UCSD-AML1 (cell line): ENCODE measurements around the gene LMCD1.
A peak's percentile ranks its signal among the peaks of the same experiment; 100 is the strongest.

Experiments used
- DNase-seq: peaks from one replicate; lab custom pipeline; 2025; ENCODE audit not compliant: unreplicated experiment; lab: John Stamatoyannopoulos, UW

LMCD1 gene

DNA sequence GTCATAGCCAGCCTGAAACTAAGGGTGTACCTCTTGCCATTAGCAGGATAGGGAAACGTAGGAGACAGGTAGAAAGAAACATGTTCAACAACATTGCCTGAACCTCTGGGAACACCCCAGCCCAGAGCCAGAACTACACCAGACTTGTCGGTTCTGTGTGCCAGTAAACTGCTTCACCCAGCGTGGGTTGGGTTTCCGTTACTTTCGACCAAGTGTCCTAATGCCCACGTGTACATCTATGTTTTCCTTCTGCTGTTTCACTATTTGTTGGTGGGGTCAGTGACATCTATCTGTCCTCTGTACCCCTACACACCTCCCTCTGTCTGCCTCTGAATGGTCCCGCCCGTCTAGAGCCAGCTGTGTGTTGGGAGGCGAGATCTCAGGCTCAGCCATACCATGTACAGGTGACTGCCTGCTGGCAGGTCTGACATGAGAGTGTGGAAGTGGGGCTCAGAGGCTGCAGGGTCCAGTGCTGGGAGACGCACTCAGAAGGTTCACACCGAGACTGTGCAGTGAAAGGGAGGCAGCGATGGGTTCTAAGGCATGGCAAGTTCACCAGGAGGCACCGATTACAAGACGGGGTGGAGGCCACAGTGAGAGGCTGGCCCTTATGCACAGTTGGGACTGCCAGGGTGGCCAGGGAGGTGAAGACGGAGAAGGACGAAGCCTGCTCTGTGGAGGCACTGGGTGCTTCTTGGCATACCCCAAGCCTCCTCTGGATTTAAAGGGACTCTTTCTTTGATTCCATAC lies 106.6 kb downstream of the LMCD1 start:
- DNase-seq, result no peak

DNA sequence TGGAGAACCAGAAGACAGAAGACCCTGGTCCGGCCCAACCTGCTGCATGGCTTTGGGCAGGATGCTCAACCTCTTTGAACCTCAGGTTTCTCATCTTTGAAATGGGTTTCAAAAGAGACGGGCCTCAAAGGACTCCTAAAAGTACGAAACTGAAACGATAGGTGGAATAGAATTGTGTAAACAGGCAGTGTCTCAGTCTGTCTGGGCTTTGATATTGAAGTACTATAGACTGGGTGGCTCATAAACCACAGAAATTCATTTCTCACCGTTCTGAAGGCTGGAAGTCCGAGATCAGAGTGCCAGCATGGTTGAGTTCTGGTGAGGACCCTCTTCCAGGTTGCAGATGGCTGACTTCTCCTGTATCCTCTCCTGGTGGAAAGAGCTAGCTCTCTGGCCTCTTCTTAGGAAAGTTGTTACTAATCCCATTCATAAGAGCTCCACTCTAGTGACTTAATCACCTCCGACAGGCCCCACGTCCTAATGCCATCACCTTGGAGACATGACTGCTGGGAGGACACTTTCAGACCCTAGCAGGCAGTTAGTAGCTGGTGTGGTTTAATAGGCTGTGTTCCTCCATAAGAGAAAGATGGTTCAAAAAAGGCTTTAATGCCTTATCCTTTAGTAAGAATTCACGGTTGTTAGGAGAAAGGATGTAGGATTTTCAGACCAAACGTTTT lies 107.3 kb downstream of the LMCD1 start:
- DNase-seq, result no peak

DNA sequence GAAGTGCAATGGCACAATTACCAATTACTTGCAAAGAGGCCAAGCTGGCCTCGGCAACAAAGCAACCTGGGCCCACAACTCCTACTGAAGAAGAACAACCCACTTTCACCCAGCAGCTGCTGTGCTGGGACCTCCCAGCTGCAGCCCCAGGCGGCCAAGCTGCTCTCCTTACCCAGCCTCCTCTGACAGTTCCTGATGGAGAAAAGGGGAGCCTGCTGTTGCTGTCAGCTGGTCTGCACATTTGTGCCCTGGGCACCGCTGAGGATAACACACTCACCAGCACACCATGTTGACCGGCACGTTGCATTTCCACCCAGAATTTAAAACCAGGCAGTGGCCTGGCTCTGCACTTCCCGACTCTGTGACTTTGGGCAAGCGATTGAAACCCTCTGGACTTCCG lies 109.3 kb downstream of the LMCD1 start:
- DNase-seq, result no peak

DNA sequence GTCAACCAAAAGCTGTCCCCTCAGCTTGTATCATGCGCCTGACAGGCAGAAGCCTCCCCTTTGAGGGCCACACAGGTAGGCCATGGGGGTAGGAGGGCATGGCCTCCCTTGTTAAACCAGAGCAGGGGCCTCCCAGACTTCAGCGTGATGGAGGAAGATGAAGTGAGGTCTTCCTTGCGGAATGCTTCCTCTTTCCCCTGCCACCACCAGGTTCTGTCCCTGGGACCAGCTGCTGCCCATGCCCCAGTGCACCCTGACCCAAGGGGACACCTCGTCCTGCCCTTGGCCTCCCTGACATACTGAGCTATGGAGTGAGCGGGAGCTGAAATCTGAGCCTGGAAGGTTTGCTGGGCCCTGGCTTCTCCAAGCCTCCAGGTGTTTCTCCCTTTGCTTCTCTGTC lies 116.3 kb downstream of the LMCD1 start:
- no peak for DNase-seq

DNA sequence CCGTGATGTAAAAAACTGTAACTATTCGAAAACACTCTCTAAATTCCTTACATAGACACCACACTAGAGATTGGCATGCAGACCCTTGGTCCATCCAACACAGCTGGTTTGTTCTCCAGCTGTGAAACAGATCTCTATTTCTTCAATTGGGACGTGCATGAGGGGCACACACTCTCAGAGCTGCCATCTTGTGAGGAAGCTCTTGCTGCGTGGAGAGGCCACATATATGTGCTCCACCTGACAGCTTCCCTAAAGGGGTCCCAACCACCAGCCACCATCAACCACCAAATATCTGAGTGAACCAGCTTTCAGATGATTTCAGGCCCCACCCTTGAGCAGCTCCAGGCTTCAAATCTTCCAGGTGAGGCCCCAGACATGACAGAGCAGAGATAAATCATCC lies 117.3 kb downstream of the LMCD1 start:
- no peak for DNase-seq

DNA sequence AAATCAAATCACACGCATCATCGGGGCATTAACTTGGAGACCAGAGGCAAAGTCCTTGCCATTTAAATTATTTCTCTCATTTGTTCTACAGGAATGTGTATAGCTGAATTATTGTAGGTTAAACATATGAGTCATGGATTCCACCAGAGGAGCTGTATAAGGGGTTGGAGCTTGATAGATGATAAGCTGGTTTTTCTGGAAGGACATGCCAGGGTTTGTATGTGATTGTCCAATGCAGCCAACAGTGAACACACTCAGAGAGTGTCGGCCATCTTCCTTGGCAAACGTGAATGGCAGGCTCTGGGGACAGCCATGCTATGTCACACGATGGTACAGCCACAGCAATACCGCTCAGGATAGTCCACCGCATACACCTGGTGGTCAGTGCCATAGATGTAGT lies 117.9 kb downstream of the LMCD1 start:
- DNase-seq, result no peak

DNA sequence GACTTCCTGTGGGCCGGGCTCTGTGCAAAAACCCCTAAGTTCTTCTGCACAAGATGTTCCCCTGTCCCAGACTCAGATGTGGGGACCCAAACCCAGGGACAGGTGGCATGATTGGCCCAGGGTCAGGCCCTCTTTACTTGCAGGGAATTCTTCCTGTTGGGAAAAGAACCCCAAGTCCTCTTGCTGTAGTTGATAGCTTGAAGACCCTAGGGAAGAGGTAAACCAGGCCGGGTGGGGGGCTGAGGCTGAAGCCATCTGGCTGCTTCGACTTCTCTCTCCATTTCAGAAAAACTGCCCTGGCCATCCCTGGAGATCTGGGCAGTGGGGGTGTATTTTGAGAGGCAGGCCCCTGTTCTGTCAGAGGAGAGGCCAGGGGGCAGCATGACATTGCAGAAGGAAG lies 119.5 kb downstream of the LMCD1 start:
- DNase-seq, result no peak

DNA sequence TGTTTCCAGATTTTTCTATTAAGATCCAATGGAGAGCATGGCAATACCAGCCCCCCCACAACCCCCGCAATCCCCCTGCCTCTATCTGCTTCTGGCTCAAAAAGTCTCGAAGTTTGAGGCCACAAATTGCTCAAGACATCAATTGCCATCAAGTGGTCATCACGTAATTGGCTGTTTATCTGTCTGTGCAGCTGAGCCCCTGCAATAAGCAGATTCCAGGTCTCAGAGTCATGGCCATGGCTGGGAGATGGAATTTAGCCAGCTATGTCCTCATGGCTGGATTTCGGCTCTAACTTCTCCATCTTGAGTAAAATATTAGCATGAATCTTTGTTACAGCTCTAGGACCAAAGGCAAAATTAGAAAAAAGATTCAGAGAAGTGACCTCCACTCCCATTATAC lies 120.2 kb downstream of the LMCD1 start:
- no peak for DNase-seq

DNA sequence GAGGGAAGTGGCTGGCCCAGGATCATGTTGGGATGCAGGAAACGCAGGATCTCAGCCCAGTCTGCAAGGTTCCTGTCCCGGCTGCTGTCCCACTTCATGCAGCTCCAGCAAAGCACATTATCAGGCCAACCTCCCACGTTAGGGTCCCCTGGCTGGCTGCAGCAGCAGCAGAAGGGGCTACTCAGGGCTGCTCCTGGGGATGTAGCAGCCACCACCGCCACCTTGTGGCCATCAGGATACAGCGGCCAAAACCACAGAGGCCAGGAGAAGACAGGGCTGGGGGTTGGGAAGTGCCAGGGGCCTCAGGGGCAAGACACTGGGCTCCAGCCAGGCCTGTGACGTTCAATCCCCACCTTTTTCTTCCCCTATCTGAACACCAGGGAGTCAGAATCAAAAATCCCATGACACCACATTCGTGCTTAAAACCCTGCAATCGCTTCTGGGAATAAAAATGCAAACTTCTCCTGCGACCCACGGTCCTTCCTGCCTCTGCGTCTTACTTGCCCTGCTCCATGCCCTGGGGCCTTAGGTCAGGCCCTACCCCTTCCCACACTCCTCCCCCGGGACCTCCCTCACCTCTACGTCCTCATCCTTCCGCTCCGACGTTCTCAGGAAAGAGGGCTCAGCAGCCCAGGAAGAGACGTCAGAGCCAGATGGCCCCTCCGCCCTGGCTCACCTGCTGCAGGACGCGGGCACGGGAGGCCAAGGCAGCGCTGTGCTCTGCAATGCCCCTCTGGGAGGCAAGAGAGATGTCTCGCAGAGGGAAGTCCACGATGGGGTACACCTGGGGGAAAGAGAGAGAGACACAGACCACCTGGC lies 121.5 kb downstream of the LMCD1 start:
- peak; percentile 65 for DNase-seq

DNA sequence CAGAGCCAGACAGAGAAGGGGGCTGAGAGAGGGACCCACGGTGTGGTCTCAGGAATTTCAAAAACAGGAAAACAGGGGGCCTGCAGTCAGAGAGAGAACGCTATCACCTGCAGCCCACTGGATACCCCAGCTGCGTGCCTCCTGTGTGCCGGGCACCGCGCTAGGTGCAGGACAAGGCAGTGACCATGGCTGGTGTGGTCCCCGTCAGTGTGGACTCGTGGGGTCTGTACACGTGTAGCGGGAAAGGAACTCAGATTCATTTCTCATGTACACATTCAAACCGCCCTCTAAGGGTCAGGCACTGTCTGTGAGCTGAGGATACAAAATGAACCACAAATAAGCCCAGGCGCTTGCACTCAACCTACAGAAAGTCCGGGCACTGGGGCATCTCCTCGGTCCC lies 122.1 kb downstream of the LMCD1 start:
- no peak for DNase-seq
